ENCODE results near the gene FAM78A. TPM values are rescaled to one million over a fixed set of nuclear protein-coding genes. Genes with fewer than 3 reads are reported as not detected.

The FAM78A gene
- polyA plus RNA-seq, 3 donors: 6.4 to 40.6 (median 7.2) TPM

DNA sequence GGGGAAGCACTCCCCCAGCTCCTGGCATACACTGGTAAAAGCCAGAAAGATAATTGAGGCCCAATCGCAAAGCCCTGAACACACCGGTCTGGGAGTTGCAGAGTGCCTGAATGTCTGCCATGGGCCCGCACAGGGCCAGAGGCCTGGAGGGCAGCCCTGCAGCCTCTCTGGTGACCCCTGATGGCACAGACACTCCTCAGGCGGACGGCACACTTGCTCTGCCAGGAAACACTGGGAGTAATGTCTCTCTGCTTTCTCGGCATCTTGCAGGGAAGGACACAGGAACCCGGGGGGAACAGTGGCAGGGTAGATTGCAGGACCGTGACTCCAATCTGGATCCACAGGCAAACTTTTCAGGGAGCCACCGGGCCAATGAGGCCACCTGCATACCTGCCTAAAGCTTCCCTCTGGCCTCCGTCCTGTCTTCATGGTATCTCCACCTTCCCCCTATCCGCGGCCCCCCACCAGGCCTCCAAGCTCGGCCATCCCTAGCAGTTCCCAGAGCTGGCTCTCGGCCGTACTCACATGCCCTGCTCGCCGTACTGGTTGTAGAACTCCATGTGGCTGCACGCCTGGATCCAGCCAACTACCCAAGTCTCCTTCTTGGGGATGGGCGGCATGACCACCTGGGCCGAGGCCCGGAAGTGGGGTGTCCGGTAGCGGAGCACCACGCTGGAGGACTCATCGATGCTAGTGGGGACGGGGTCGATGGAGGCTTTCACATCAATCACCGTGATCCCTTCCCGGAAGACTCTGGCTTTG is 797 bp downstream of the FAM78A start:
- Histone ChIP-seq H3K27me3 (ENCODE audit: control insufficient read depth in 2 of 2, insufficient read depth in 2 of 2, low read length in 2 of 2) (no peaks in the 10 kb centered on the region), H4K20me1 (ENCODE audit: insufficient read depth, low read length) (peaks cover 52% of the 10 kb centered on the region), H3K36me3 (replicated peaks in 1 of 2; ENCODE audit: control insufficient read depth in 1 of 2, insufficient read depth in 2 of 2, low read length in 2 of 2) (no peaks in the 10 kb centered on the region), H3K9me3 (replicated peaks in 1 of 2; ENCODE audit: control insufficient read depth in 1 of 2, insufficient read depth in 1 of 2, low read length in 2 of 2) (no peaks in the 10 kb centered on the region), H3K27ac (ENCODE audit: low read depth in 1 of 2, low read length in 2 of 2) (peak overlapping the region; percentile 75 to 93), H3K9ac (ENCODE audit: insufficient read depth, low read length, poor library complexity, severe bottlenecking) (peak overlapping the region; percentile 86), H3K79me2 (ENCODE audit: insufficient read depth, low read length) (peaks cover 71% of the 10 kb centered on the region), H3K4me1 (ENCODE audit: control insufficient read depth in 1 of 2, insufficient read depth in 2 of 2, low read length in 2 of 2) (peaks cover 62 to 65% of the 10 kb centered on the region in 2 donors), H3K4me3 (replicated peaks in 1 of 3; ENCODE audit: low read depth in 2 of 3, low read length in 3 of 3) (peak overlapping the region; percentile 78 to 94 (median 93)), H3K4me2 (replicated peaks; ENCODE audit: extremely low read depth, low read length, poor library complexity, severe bottlenecking) (peak overlapping the region; percentile 98), H2AFZ (ENCODE audit: insufficient read depth, low read depth, low read length, poor library complexity, severe bottlenecking) (peak overlapping the region; percentile 56)
- peak overlapping the region; percentile 92 to 98 (median 96) for H3K27ac Mint-ChIP-seq
- intact Hi-C loops (cut with micrococcal nuclease): loop anchor here (2.0 to 10.0 kb wide), 5 partner anchors 21 to 1079 kb away; partner anchors contain the start of genes PRRC2B (in 1 of the 2) and SETX (in 1 of the 2)
- peaks cover 2 to 4% (median 2%) of the 10 kb centered on the region in 3 donors for H3K27me3 Mint-ChIP-seq (ENCODE audit: low read depth in 3 of 3)
- WGBS (ENCODE audit: insufficient coverage): 0% methylated on average over 26 of the region's 29 CpGs
- DNase-seq: peak in 2 of 3 donors; percentile 51 to 54
- peaks cover 3 to 15% of the 10 kb centered on the region in 2 donors for H3K36me3 Mint-ChIP-seq
- H3K4me1 Mint-ChIP-seq: peaks cover 63% of the 10 kb centered on the region
- TF ChIP-seq, protein P1, sequence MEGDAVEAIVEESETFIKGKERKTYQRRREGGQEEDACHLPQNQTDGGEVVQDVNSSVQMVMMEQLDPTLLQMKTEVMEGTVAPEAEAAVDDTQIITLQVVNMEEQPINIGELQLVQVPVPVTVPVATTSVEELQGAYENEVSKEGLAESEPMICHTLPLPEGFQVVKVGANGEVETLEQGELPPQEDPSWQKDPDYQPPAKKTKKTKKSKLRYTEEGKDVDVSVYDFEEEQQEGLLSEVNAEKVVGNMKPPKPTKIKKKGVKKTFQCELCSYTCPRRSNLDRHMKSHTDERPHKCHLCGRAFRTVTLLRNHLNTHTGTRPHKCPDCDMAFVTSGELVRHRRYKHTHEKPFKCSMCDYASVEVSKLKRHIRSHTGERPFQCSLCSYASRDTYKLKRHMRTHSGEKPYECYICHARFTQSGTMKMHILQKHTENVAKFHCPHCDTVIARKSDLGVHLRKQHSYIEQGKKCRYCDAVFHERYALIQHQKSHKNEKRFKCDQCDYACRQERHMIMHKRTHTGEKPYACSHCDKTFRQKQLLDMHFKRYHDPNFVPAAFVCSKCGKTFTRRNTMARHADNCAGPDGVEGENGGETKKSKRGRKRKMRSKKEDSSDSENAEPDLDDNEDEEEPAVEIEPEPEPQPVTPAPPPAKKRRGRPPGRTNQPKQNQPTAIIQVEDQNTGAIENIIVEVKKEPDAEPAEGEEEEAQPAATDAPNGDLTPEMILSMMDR (IDR thresholded peaks at IDR 0.05): peak; percentile 23
- peak overlapping the region; percentile 99 to 100 for H3K4me3 Mint-ChIP-seq
- H3K9me3 Mint-ChIP-seq: peaks cover 0 to 2% (median 0%) of the 10 kb centered on the region in 7 donors

DNA sequence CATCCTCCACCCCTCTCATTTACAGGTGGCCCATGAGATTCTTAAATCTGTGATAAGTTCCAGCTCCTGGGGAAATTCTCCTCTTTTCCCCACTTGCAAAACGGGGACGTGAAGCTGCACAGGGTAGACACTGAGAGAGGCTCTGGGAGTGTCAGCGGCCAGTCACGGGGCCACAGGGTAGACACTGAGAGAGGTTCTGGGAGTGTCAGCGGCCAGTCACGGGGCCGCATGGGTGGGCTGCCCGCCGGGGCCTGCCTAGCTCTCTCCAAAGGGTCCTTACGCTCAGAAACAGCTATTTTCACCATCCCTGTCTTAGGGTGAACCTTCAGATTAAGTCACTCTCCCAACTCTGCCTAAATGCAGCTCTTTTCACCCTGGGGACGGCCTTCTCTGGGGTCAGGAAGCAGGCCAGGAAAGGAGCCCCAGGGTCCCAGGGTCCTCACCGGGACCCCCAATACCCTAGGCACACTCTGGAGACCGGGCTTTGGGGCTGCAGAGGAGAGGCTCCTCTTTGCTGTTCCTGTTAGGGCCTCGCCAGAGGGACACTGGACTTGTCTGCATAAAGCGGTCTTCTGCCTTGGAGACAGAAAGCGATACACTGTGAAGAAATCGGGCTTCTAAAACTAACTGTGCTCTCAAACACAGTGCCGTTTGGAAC is 1.5 kb downstream of the FAM78A start:
- intact Hi-C loops (cut with micrococcal nuclease): loop anchor here (2.0 to 10.0 kb wide), 5 partner anchors 20 to 1080 kb away; partner anchors contain the start of genes PRRC2B (in 1 of the 2) and SETX (in 1 of the 2)
- Mint-ChIP-seq H3K9me3 (peaks cover 0 to 2% (median 0%) of the 10 kb centered on the region in 7 donors), H3K27ac (peak overlapping the region; percentile 92 to 98 (median 96)), H3K36me3 (peaks cover 3 to 15% of the 10 kb centered on the region in 2 donors), H3K27me3 (ENCODE audit: low read depth in 3 of 3) (no peaks in the 10 kb centered on the region), H3K4me1 (peaks cover 62% of the 10 kb centered on the region), H3K4me3 (peak overlapping the region; percentile 99 to 100)
- peaks cover 62 to 65% of the 10 kb centered on the region in 2 donors for H3K4me1 ChIP-seq (ENCODE audit: control insufficient read depth in 1 of 2, insufficient read depth in 2 of 2, low read length in 2 of 2)
- H3K36me3 ChIP-seq (replicated peaks in 1 of 2; ENCODE audit: control insufficient read depth in 1 of 2, insufficient read depth in 2 of 2, low read length in 2 of 2): no peaks in the 10 kb centered on the region
- DNase-seq: peak in 2 of 3 donors; percentile 38 to 46
- peak overlapping the region; percentile 78 to 94 (median 93) for H3K4me3 ChIP-seq (replicated peaks in 1 of 3; ENCODE audit: low read depth in 2 of 3, low read length in 3 of 3)
- H3K27ac ChIP-seq (ENCODE audit: low read depth in 1 of 2, low read length in 2 of 2): peak overlapping the region; percentile 75 to 93
- H3K27me3 ChIP-seq (ENCODE audit: control insufficient read depth in 2 of 2, insufficient read depth in 2 of 2, low read length in 2 of 2): no peaks in the 10 kb centered on the region
- H3K9ac ChIP-seq (ENCODE audit: insufficient read depth, low read length, poor library complexity, severe bottlenecking): peak overlapping the region; percentile 86
- H2AFZ ChIP-seq (ENCODE audit: insufficient read depth, low read depth, low read length, poor library complexity, severe bottlenecking): peak overlapping the region; percentile 56
- 1% methylated on average over 18 of the region's 18 CpGs for WGBS (ENCODE audit: insufficient coverage)
- peaks cover 78% of the 10 kb centered on the region for H3K79me2 ChIP-seq (ENCODE audit: insufficient read depth, low read length)
- TF ChIP-seq, protein P1 (IDR thresholded peaks at IDR 0.05): no peak
- peak overlapping the region; percentile 98 for H3K4me2 ChIP-seq (replicated peaks; ENCODE audit: extremely low read depth, low read length, poor library complexity, severe bottlenecking)
- H4K20me1 ChIP-seq (ENCODE audit: insufficient read depth, low read length): peaks cover 52% of the 10 kb centered on the region
- H3K9me3 ChIP-seq (replicated peaks in 1 of 2; ENCODE audit: control insufficient read depth in 1 of 2, insufficient read depth in 1 of 2, low read length in 2 of 2): no peaks in the 10 kb centered on the region
